ENCODE measurements around the gene NKX6-2.

NKX6-2 gene

DNA sequence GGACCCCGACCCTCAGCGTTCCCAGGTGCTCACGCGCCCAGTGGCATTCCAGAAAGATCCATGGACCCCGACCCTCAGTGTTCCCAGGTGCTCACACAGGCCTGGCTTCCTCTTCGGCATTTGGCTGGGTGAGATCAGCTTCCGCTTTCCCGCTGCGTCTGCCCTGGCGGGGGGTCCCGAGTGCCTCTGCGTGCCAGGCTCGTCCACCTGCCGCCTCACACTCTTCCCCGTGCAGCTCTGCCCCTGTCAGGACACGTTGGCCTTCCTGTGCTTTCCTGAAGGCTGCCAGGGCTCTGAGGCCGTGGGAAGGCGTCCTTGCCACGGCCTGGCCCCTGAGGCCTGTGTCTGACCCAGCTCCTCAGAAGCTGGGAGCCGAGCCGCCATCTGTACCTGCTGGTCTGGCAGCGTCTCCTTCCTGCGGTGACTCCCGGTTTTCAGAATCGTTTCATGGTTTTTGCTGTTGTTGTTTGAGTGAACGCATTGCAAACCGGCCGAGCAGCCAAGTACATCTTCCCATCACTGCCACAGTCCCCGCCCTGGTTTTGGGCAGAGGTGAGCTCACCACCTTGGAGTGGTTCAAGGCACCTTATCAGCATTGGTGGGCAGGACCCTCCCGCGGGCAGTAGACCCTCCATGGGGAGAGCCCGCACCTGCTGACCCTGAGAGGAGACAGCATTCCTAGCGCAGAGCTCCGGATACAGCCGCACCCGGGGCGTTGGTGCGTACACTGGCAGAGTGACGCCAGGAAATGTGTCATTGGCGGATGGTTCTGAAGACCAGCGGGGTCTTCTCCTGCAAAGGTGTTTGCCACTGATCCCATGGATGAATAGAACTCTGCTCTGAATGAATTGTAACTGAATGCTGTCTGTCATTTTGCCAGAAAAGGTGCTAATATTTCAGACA, 17.4 kb downstream of the NKX6-2 start:
- Histone ChIP-seq H3K27ac (no peak overlapping the region), H3K4me3 (no peak overlapping the region)
- DNase-seq (ENCODE audit: low spot score) = no peak
- TF ChIP-seq, protein P1, sequence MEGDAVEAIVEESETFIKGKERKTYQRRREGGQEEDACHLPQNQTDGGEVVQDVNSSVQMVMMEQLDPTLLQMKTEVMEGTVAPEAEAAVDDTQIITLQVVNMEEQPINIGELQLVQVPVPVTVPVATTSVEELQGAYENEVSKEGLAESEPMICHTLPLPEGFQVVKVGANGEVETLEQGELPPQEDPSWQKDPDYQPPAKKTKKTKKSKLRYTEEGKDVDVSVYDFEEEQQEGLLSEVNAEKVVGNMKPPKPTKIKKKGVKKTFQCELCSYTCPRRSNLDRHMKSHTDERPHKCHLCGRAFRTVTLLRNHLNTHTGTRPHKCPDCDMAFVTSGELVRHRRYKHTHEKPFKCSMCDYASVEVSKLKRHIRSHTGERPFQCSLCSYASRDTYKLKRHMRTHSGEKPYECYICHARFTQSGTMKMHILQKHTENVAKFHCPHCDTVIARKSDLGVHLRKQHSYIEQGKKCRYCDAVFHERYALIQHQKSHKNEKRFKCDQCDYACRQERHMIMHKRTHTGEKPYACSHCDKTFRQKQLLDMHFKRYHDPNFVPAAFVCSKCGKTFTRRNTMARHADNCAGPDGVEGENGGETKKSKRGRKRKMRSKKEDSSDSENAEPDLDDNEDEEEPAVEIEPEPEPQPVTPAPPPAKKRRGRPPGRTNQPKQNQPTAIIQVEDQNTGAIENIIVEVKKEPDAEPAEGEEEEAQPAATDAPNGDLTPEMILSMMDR (IDR thresholded peaks at IDR 0.05) = no peak

DNA sequence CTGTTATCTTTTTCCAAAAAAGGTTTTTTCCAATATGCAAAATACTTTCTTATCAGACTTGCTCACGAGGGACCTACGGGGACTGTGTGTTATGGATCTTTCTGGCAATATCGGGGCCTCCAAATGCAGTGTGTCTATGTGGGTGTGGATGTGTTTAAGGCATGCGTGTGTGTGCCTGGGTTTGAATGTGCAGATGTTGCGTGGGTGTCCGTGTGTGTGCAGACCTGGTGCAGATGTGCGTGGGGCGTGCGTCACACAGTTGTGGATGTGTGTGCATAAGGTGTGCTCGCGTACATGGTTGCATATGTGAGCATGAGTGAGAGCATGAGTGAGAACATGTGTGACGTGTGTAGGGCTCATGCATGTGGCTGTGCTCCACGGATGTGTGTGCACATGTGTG, 19.7 kb downstream of the NKX6-2 start:
- DNase-seq (ENCODE audit: low spot score) = no peak

DNA sequence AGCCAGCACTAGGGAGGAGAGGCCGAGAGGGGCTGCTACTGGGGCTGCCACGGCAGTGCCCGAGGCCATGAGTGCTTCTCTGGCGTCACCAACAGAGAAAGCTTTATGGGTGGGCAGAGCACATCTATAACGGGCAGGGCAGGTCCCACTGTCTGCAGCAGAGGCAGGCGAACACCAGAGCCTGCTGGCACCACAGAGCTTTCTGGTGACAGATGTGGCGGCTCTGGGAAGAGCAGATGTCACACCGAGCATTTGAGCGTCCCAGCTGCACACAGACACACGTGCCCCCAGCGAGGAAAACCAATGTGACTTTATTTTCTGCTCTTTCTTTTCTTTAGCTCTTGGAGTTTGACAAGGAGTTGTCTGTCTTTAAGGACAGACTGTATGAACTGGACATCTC, 20.5 kb downstream of the NKX6-2 start:
- no peak overlapping the region for H3K27ac ChIP-seq
- no peak overlapping the region for H3K4me3 ChIP-seq
- TF ChIP-seq, protein P1 (IDR thresholded peaks at IDR 0.05) = no peak
- no peak for DNase-seq (ENCODE audit: low spot score)

More for the DNA sequence above, 19.7 kb downstream of the NKX6-2 start:
- no peak overlapping the region for H3K27ac ChIP-seq
- TF ChIP-seq, protein P1 (IDR thresholded peaks at IDR 0.05) = no peak
- H3K4me3 ChIP-seq = no peak overlapping the region

DNA sequence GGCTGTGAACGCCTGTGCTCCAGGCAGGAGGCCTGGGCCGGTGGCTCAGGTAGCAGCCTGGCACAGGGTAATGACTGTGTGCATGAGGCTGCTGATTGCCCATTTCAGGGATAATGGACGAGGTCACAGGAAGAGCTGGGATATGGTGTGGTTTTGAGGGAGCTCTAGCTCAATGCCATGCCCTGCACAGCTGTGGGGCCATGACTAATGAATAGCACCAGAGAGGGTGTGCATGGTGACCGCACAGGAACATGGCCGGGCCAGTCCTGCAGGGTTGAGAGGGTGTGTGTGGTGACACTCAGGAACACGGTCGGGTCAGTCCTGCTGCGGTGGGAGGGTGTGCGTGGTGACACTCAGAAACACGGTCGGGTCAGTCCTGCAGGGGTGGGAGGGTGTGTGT, 21.8 kb downstream of the NKX6-2 start:
- Histone ChIP-seq H3K27ac (no peak overlapping the region), H3K4me3 (no peak overlapping the region)
- no peak for DNase-seq (ENCODE audit: low spot score)
- TF ChIP-seq, protein P1 (IDR thresholded peaks at IDR 0.05) = no peak

DNA sequence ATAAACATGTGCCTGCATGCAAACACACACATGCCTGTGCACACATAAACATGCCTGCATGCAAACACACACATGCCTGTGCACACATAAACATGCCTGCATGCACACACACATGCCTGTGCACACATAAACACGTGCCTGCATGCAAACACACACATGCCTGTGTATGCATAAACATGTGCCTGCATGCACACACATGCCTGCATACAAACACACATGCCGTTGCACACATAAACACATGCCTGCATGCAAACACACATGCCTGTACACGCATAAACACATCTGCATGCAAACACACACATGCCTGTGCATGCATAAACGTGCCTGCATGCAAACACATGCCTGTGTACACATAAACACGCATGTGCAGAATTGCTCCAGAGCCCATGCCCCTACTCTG, 22.4 kb downstream of the NKX6-2 start:
- no peak for DNase-seq (ENCODE audit: low spot score)
- TF ChIP-seq, protein P1 (IDR thresholded peaks at IDR 0.05) = no peak
- Histone ChIP-seq H3K27ac (no peak overlapping the region), H3K4me3 (no peak overlapping the region)

DNA sequence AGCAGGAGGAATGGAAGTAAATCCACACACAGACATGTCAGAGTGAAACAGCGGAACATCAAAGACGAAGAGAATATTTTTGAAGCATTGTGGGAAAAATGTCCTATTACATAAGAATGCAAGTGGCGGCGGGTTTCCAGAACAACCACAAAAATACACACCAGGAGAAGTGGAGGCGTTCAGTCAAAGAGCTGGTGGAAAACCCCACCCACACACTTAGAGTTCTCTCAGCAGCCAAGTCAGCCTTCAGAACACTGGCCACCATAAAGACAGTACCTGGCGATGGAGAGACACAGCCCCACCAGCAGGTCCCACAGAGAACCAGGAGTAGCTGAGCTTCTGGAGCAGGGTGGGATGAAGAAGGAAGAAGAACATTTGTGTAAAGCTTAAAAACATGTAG, 23.7 kb downstream of the NKX6-2 start:
- Histone ChIP-seq H3K27ac (no peak overlapping the region), H3K4me3 (no peak overlapping the region)
- TF ChIP-seq, protein P1 (IDR thresholded peaks at IDR 0.05) = no peak
- no peak for DNase-seq (ENCODE audit: low spot score)

All from coronary artery (tissue), 2 donors.